Activated CD4-positive, alpha-beta T cell treated with anti-CD3 and anti-CD28 coated beads for 36 hours (primary cell): ENCODE results near the gene SLC6A2. TPM values are rescaled to one million over a fixed set of nuclear protein-coding genes. Genes with fewer than 3 reads are reported as not detected.

Experiments used
- ATAC-seq: fragments of 200-7000 bp; cut with Tn5 transposase; one replicate; pipeline ENCODE4 v1.10.0; 2021; ENCODE audit warnings: mild to moderate bottlenecking, moderate library complexity
- CTCF ChIA-PET: fragments of 350-600 bp; sonication (Branson Sonifier 250); formaldehyde crosslinking; loops from one replicate; lab custom pipeline; 2021; ENCODE audit warnings: antibody characterized with exemption; lab: Charles Lee
- POLR2A ChIA-PET: fragments of 350-600 bp; sonication (Branson Sonifier 250); formaldehyde crosslinking; loops from one replicate; lab custom pipeline; 2021; ENCODE audit warnings: antibody characterized with exemption, inconsistent platforms; lab: Charles Lee
- DNase-seq: peaks from one replicate; pipeline ENCODE4 v3.0.0-alpha.2; 2020
- H3K27ac Mint-ChIP-seq: one replicate; pipeline ENCODE4 v1.8.0; 2021; ENCODE audit warnings: mixed read lengths
- H3K27me3 Mint-ChIP-seq: one replicate; pipeline ENCODE4 v1.8.0; 2021; ENCODE audit warnings: mixed read lengths
- H3K36me3 Mint-ChIP-seq: one replicate; pipeline ENCODE4 v1.8.0; 2021; ENCODE audit warnings: low read depth, mixed read lengths
- H3K4me1 Mint-ChIP-seq: one replicate; pipeline ENCODE4 v1.8.0; 2021; ENCODE audit warnings: mixed read lengths
- H3K4me3 Mint-ChIP-seq: one replicate; pipeline ENCODE4 v1.8.0; 2021; ENCODE audit warnings: mild to moderate bottlenecking, moderate library complexity, mixed read lengths
- H3K9me3 Mint-ChIP-seq: one replicate; pipeline ENCODE4 v1.8.0; 2021; ENCODE audit warnings: low read depth, mixed read lengths
- intact Hi-C, 2 experiments: fragments of 100-400 bp; cut with DNase I in 1 of 2; cut with micrococcal nuclease in 1 of 2; formaldehyde crosslinking; loops; one replicate each; pipeline versions ENCODE4 v1.14.2 to v1.15.1; 2022 to 2024; cut with DNase I, micrococcal nuclease
- total RNA-seq, 2 experiments: library from RNA; stranded (reverse); gene quantifications; one replicate each; pipeline ENCODE4 v1.2.3, GENCODE V29; 2021

Gene SLC6A2
- total RNA-seq, 2 experiments from 2014 or later: not detected

DNA sequence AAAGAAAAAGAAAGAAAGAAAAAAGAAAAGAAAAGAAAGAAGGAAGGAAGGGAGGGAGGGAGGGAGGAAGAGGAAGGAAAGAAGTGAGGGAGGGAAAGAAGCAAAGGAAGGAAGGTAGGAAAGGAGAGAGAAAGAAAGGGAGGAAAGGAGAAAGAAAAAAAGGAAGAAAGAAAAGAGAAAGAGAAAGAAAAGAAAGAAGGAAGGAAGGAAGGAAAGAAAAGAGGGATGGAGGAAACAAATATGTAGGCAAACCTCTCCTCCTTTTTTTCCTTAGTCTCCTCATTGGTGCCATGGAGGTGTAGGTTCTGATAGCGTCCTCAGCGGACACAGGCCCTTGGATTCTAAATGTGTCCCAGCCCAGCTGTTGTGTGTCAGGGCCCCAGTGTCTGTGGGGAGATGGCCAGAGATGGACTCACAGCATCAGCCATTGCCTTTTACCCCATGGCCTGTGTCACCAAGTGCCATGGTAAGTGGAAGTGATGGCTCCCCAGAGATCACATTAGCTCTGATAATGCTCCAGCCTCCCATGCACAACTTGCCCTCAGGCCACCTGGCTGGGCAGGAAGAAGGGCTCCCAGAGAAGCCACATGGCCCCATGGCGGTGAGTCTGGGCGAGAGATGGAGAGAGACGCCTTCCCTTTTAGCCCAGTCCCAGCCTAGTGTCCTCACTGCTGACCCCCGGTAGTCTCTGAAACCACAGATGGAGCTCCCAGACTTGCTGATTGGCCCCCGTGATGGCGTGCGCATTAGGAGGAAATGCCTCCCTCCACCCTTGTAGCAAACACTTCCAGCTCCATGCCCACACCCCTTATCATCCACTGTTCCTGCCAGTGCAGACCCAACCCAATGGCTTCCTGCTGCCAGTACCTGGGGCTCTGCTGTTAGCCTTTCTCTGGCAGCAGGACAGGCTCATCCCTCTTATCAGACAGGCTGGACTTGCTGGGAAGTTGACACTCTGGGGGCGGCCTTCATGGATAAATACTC is 3.7 kb upstream of the SLC6A2 start:
- H3K27ac Mint-ChIP-seq: no peak overlapping the region
- no peak for DNase-seq
- peaks cover 11% of the 10 kb centered on the region for H3K27me3 Mint-ChIP-seq
- intact Hi-C loops: no loop called here
- CTCF ChIA-PET: no interaction called here
- H3K4me3 Mint-ChIP-seq: no peak overlapping the region
- no peaks in the 10 kb centered on the region for H3K36me3 Mint-ChIP-seq
- H3K9me3 Mint-ChIP-seq: no peaks in the 10 kb centered on the region
- POLR2A ChIA-PET: no interaction called here
- ATAC-seq: no peak
- no peaks in the 10 kb centered on the region for H3K4me1 Mint-ChIP-seq

- H3K27me3 Mint-ChIP-seq: peaks cover 11% of the 10 kb centered on the region
- ChIA-PET CTCF (no interaction called here), POLR2A (no interaction called here)
- H3K36me3 Mint-ChIP-seq: no peaks in the 10 kb centered on the region
- intact Hi-C loops: no loop called here
- DNase-seq: no peak
- H3K27ac Mint-ChIP-seq: no peak overlapping the region
- no peaks in the 10 kb centered on the region for H3K4me1 Mint-ChIP-seq
- no peak overlapping the region for H3K4me3 Mint-ChIP-seq
- H3K9me3 Mint-ChIP-seq: no peaks in the 10 kb centered on the region
- ATAC-seq: no peak
Observed at GRCh38 chr16:55653106-55653505, 2.7 kb upstream of the SLC6A2 start.

- Mint-ChIP-seq H3K9me3 (no peaks in the 10 kb centered on the region), H3K36me3 (no peaks in the 10 kb centered on the region), H3K4me1 (no peaks in the 10 kb centered on the region), H3K4me3 (no peak overlapping the region), H3K27me3 (peaks cover 13% of the 10 kb centered on the region), H3K27ac (no peak overlapping the region)
- ChIA-PET CTCF (no interaction called here), POLR2A (no interaction called here)
- ATAC-seq (no peak), DNase-seq (no peak)
- intact Hi-C loops: no loop called here
Observed at GRCh38 chr16:55655381-55655896, 349 bp upstream of the SLC6A2 start.

DNA sequence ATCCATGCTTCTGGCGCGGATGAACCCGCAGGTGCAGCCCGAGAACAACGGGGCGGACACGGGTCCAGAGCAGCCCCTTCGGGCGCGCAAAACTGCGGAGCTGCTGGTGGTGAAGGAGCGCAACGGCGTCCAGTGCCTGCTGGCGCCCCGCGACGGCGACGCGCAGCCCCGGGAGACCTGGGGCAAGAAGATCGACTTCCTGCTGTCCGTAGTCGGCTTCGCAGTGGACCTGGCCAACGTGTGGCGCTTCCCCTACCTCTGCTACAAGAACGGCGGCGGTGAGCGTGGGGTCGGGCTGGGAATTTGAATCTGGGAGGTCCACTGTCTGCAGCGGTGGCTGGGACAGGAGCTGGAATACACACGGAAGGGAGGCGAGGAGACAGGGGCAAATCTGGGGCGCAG is 904 bp downstream of the SLC6A2 start:
- no peak for DNase-seq
- intact Hi-C loops: no loop called here
- H3K9me3 Mint-ChIP-seq: no peaks in the 10 kb centered on the region
- H3K27me3 Mint-ChIP-seq: peaks cover 6% of the 10 kb centered on the region
- POLR2A ChIA-PET: no interaction called here
- no peak overlapping the region for H3K4me3 Mint-ChIP-seq
- no peak overlapping the region for H3K27ac Mint-ChIP-seq
- ATAC-seq: no peak
- CTCF ChIA-PET: no interaction called here
- H3K4me1 Mint-ChIP-seq: no peaks in the 10 kb centered on the region
- H3K36me3 Mint-ChIP-seq: no peaks in the 10 kb centered on the region

GRCh38 chr16:55657616-55658015 is 1.8 kb downstream of the SLC6A2 start:
- ATAC-seq (no peak), DNase-seq (no peak)
- peaks cover 6% of the 10 kb centered on the region for H3K27me3 Mint-ChIP-seq
- no peaks in the 10 kb centered on the region for H3K9me3 Mint-ChIP-seq
- intact Hi-C loops: no loop called here
- H3K4me1 Mint-ChIP-seq: no peaks in the 10 kb centered on the region
- ChIA-PET POLR2A (no interaction called here), CTCF (no interaction called here)
- no peak overlapping the region for H3K27ac Mint-ChIP-seq
- H3K4me3 Mint-ChIP-seq: no peak overlapping the region
- no peaks in the 10 kb centered on the region for H3K36me3 Mint-ChIP-seq

GRCh38 chr16:55658898-55659420 is 3.2 kb downstream of the SLC6A2 start:
- no peak overlapping the region for H3K4me3 Mint-ChIP-seq
- peaks cover 6% of the 10 kb centered on the region for H3K27me3 Mint-ChIP-seq
- no peaks in the 10 kb centered on the region for H3K36me3 Mint-ChIP-seq
- no peak overlapping the region for H3K27ac Mint-ChIP-seq
- H3K4me1 Mint-ChIP-seq: no peaks in the 10 kb centered on the region
- intact Hi-C loops: no loop called here
- POLR2A ChIA-PET: no interaction called here
- no peaks in the 10 kb centered on the region for H3K9me3 Mint-ChIP-seq
- ATAC-seq (no peak), DNase-seq (no peak)
- CTCF ChIA-PET: no interaction called here

DNA sequence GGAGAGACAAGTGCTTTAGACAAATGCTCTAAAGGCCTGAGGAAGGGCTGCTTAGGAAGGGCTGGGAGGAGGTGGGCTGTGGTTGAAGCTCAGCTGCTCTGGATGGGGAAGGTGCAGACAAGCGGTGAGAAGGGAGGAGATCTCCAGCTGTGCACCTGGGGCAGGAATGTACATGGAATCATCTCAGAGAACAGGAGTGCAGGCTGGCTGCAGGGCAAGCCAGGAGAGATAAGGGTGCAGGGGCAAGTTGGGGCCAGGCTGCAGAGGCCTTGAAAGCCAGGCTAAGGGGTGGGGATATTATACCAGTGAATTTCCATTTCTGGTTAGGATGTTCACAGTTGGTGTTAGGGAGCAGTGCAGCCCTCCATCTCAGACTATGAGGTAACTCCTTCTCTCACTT is 4.2 kb downstream of the SLC6A2 start:
- intact Hi-C loops: no loop called here
- Mint-ChIP-seq H3K9me3 (no peaks in the 10 kb centered on the region), H3K36me3 (no peaks in the 10 kb centered on the region), H3K27me3 (peaks cover 6% of the 10 kb centered on the region), H3K4me3 (no peak overlapping the region), H3K4me1 (no peaks in the 10 kb centered on the region), H3K27ac (no peak overlapping the region)
- ChIA-PET POLR2A (no interaction called here), CTCF (interaction anchor here (0.6 kb wide), 1 partner anchor 114 kb away, joined by 3 read pairs; no protein-coding TSS in a partner anchor)
- no peak for ATAC-seq
- DNase-seq: no peak

GRCh38 chr16:55660828-55661227 is 5.0 kb downstream of the SLC6A2 start:
- H3K27me3 Mint-ChIP-seq: peaks cover 6% of the 10 kb centered on the region
- ChIA-PET CTCF (no interaction called here), POLR2A (no interaction called here)
- H3K4me1 Mint-ChIP-seq: no peaks in the 10 kb centered on the region
- ATAC-seq (no peak), DNase-seq (no peak)
- no peaks in the 10 kb centered on the region for H3K36me3 Mint-ChIP-seq
- no peak overlapping the region for H3K27ac Mint-ChIP-seq
- no peak overlapping the region for H3K4me3 Mint-ChIP-seq
- intact Hi-C loops: no loop called here
- H3K9me3 Mint-ChIP-seq: no peaks in the 10 kb centered on the region

DNA sequence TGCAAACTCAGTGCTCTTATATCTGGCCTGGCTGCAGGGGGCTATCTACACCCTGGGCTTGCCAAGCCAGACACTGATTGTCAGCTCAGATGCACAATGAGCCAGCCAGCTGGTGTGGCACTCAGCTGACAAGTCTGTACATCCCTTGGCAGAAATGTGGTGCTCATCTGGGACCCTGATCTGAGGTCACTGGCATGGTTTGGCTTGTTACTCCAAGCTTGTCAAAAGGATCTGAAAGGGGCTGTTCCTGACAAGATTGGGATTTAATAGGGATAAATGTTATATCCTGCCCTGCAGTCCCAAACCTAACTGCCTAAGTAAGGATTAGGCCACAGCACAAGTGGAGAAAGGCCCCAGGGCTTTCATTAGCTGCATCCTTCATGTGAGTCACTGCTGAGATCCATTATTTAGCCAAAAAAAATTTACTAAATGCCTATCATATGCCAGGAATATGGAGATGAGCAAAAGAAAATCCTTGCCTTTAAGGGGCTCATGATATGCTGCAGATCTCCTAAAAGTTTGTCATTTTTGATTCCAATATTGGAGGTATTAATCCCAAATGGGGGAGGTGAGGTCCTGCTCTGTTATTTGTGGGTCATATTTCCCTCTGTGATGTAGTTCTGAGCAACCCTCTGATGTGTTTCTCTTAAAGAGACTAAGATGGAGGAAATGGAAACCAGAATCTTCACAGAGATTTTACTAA is 6.3 kb downstream of the SLC6A2 start:
- Mint-ChIP-seq H3K9me3 (no peaks in the 10 kb centered on the region), H3K4me1 (no peaks in the 10 kb centered on the region), H3K27me3 (peaks cover 2% of the 10 kb centered on the region), H3K36me3 (no peaks in the 10 kb centered on the region), H3K27ac (no peak overlapping the region), H3K4me3 (no peak overlapping the region)
- intact Hi-C loops: no loop called here
- CTCF ChIA-PET: no interaction called here
- no peak for DNase-seq
- POLR2A ChIA-PET: no interaction called here
- ATAC-seq: no peak

GRCh38 chr16:55662644-55663031 is 6.8 kb downstream of the SLC6A2 start:
- Mint-ChIP-seq H3K36me3 (no peaks in the 10 kb centered on the region), H3K4me1 (no peaks in the 10 kb centered on the region), H3K4me3 (no peak overlapping the region), H3K27ac (no peak overlapping the region), H3K9me3 (no peaks in the 10 kb centered on the region), H3K27me3 (peaks cover 2% of the 10 kb centered on the region)
- ATAC-seq: no peak
- ChIA-PET CTCF (no interaction called here), POLR2A (no interaction called here)
- intact Hi-C loops: no loop called here
- DNase-seq: no peak

DNA sequence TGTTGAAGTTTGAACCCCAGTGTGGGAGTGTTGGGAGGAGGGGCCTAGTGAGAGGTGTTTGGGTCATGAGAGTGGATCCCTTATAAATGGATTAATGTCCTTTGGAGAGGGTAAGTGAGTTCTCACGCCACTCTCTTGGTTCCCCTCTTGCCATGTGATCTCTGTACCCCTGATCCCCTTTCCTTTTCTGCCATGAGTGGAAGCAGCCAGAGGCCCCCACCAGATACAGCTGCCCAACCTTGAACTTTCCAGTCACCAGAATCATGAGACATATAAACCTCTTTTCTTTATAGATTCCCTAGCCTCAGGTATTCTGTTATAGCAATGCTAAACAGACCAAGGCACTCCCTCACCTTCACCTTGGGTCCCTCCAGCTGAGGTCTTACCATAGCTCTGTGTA is 7.4 kb downstream of the SLC6A2 start:
- H3K36me3 Mint-ChIP-seq: no peaks in the 10 kb centered on the region
- POLR2A ChIA-PET: no interaction called here
- intact Hi-C loops: no loop called here

More for the DNA sequence above, 7.4 kb downstream of the SLC6A2 start:
- Mint-ChIP-seq H3K27ac (no peak overlapping the region), H3K27me3 (peaks cover 3% of the 10 kb centered on the region), H3K4me1 (no peaks in the 10 kb centered on the region), H3K4me3 (no peak overlapping the region), H3K9me3 (no peaks in the 10 kb centered on the region)
- DNase-seq: no peak
- no peak for ATAC-seq
- CTCF ChIA-PET: no interaction called here
